ENCODE data around the gene HJURP. TPM values are rescaled to one million over a fixed set of nuclear protein-coding genes. Genes with fewer than 3 reads are reported as not detected.

Gene HJURP
- polyA plus RNA-seq, 1 donor (not counting 4 experiments of a cell fraction or from before 2014, with no cell fraction given): 20.2 TPM

DNA sequence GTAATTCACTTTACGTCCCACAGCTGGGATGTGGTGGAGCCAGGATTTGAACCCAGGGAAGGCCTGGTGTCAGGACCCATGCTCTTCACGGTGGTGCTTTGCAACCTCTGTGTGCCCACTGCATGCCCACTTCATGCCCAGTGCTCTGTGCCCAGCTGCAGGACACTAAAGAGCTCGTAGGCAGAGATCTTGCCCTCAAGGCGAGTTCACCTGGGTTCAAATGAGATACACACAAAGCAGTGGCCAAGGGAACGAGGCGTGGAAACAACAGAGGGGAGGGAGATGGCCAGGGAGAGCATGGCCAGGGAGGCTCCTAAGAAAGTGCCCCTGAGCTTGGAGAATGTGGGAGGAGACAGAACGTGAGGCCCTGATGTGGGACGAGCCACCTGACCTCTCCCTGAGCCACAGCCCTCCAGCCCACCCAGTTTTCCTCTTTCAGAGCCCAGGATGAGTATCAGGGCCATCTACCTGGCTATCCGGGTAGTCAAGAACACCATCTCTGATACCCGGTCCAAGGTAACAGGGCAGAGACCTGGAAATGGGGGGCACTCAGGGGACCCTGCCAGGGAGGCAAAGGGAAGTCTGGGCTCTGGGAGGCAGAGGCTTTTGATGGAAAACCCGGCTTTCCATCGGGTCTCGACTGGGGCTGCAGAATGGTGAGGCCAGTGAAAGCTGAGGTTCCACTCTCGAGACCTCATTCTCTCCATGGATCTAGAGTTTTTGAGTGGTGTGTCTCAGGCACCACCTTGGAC is 55.8 kb downstream of the HJURP start:
- Histone ChIP-seq H3K4me3 (ENCODE audit: control insufficient read depth in 2 of 3, extremely low read depth in 1 of 3, insufficient read depth in 2 of 3, low read depth in 1 of 3, low read length in 3 of 3) (no peak overlapping the region), H3K4me1 (ENCODE audit: control insufficient read depth, extremely low read depth, insufficient read depth, low read length) (peaks cover 9% of the 10 kb centered on the region), H2AFZ (ENCODE audit: control insufficient read depth, low read length) (no peak overlapping the region), H3K9me1 (ENCODE audit: control insufficient read depth, extremely low read depth, insufficient read depth, low read length) (no peaks in the 10 kb centered on the region), H3K9me3 (ENCODE audit: control insufficient read depth, low read depth, low read length) (no peaks in the 10 kb centered on the region), H4K20me1 (ENCODE audit: control insufficient read depth, extremely low read depth, insufficient read depth, low read length) (no peaks in the 10 kb centered on the region), H3K27me3 (ENCODE audit: control insufficient read depth, extremely low read depth, insufficient read depth, low read length) (peaks cover under 1% of the 10 kb centered on the region), H3K9ac (ENCODE audit: control insufficient read depth, extremely low read depth, insufficient read depth, low read length) (no peak overlapping the region), H3K79me2 (ENCODE audit: control insufficient read depth, insufficient read depth, low read length) (no peaks in the 10 kb centered on the region), H3K4me2 (ENCODE audit: control insufficient read depth, extremely low read depth, insufficient read depth, low read depth, low read length) (no peak overlapping the region), H3K36me3 (ENCODE audit: control insufficient read depth in 2 of 2, extremely low read depth in 1 of 2, insufficient read depth in 2 of 2, low read length in 2 of 2) (no peaks in the 10 kb centered on the region), H3K27ac (ENCODE audit: control insufficient read depth, insufficient read depth, low read length) (no peak overlapping the region)
- dilution Hi-C loops (cut with MboI; ENCODE audit: extremely low pct_ligation_motif_present, low sequenced_read_pairs): no loop called here
- TF ChIP-seq EZH2 (IDR thresholded peaks at IDR 0.05; ENCODE audit: low read length): no peak
- no peak for TF ChIP-seq CTCF (optimal IDR thresholded peaks at IDR 0.05 in 1 of 3, IDR thresholded peaks at IDR 0.05 in 1 of 3, conservative IDR thresholded peaks at IDR 0.05 in 1 of 3; ENCODE audit: extremely low read depth in 1 of 3, insufficient read depth in 2 of 3, low read length in 3 of 3)
- FAIRE-seq (no peak), DNase-seq (ENCODE audit: low read depth, low spot score) (no peak)

DNA sequence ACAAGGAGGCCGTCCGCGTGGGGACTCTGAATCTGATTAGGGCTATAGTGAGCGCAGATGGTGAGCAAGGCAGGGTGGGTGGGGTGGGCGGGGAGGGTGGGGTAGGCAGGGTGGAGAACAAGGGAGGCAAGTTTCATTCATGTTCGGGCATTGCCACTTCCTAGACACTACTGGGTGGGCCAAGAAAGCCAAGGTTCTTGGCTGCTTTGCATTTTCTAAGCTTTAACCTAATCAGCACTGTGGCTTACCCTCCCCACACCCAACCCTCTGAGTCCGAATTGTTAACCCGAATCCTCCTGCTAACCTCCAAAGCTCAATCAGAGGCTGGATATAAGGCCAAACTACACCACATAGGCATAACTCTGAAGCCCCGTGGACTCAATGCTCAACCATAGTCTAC is 58.1 kb downstream of the HJURP start:
- H3K4me2 ChIP-seq (ENCODE audit: control insufficient read depth, extremely low read depth, insufficient read depth, low read depth, low read length): no peak overlapping the region
- no peaks in the 10 kb centered on the region for H3K9me3 ChIP-seq (ENCODE audit: control insufficient read depth, low read depth, low read length)
- H3K9ac ChIP-seq (ENCODE audit: control insufficient read depth, extremely low read depth, insufficient read depth, low read length): no peak overlapping the region
- no peak overlapping the region for H2AFZ ChIP-seq (ENCODE audit: control insufficient read depth, low read length)
- H3K79me2 ChIP-seq (ENCODE audit: control insufficient read depth, insufficient read depth, low read length): no peaks in the 10 kb centered on the region
- no peaks in the 10 kb centered on the region for H3K36me3 ChIP-seq (ENCODE audit: control insufficient read depth in 2 of 2, extremely low read depth in 1 of 2, insufficient read depth in 2 of 2, low read length in 2 of 2)
- H3K9me1 ChIP-seq (ENCODE audit: control insufficient read depth, extremely low read depth, insufficient read depth, low read length): no peaks in the 10 kb centered on the region
- no peak overlapping the region for H3K27ac ChIP-seq (ENCODE audit: control insufficient read depth, insufficient read depth, low read length)
- peaks cover 7% of the 10 kb centered on the region for H3K4me1 ChIP-seq (ENCODE audit: control insufficient read depth, extremely low read depth, insufficient read depth, low read length)
- DNase-seq (ENCODE audit: low read depth, low spot score) (no peak), FAIRE-seq (no peak)
- H3K27me3 ChIP-seq (ENCODE audit: control insufficient read depth, extremely low read depth, insufficient read depth, low read length): no peaks in the 10 kb centered on the region
- dilution Hi-C loops (cut with MboI; ENCODE audit: extremely low pct_ligation_motif_present, low sequenced_read_pairs): no loop called here
- TF ChIP-seq EZH2 (IDR thresholded peaks at IDR 0.05; ENCODE audit: low read length) (no peak), CTCF (optimal IDR thresholded peaks at IDR 0.05 in 1 of 3, IDR thresholded peaks at IDR 0.05 in 1 of 3, conservative IDR thresholded peaks at IDR 0.05 in 1 of 3; ENCODE audit: extremely low read depth in 1 of 3, insufficient read depth in 2 of 3, low read length in 3 of 3) (no peak)
- H3K4me3 ChIP-seq (ENCODE audit: control insufficient read depth in 2 of 3, extremely low read depth in 1 of 3, insufficient read depth in 2 of 3, low read depth in 1 of 3, low read length in 3 of 3): no peak overlapping the region
- H4K20me1 ChIP-seq (ENCODE audit: control insufficient read depth, extremely low read depth, insufficient read depth, low read length): no peaks in the 10 kb centered on the region

Data from keratinocyte (primary cell).